HCT116 (cell line): ENCODE data around the gene RNF114. TPM values are rescaled to one million over a fixed set of nuclear protein-coding genes. Genes with fewer than 3 reads are reported as not detected.

ENCODE experiments used
- ATAC-seq: fragments of 200-7000 bp; cut with Tn5 transposase; 2 replicates; pipeline ENCODE4 v1.9.1; 2020; ENCODE audit warnings: mild to moderate bottlenecking, moderate library complexity
- BruUV-seq: library from RNA; stranded (reverse); fragments of 400-500 nt; replicated peaks from 2 replicates; lab custom pipeline; 2021; lab: Mats Ljungman, UMichigan
- CTCF ChIA-PET: fragments of 300-600 bp; sonication (Branson Sonifier 250); formaldehyde crosslinking; loops from one replicate; lab custom pipeline; 2021; ENCODE audit warnings: antibody characterized with exemption; lab: Charles Lee
- POLR2A ChIA-PET: fragments of 300-600, 350-600 bp; sonication (Branson Sonifier 250); formaldehyde crosslinking; loops from one replicate; lab custom pipeline; 2021; ENCODE audit warnings: antibody characterized with exemption; lab: Charles Lee
- RAD21 ChIA-PET, 2 experiments: fragments of 300-600 bp; sonication (Branson Sonifier 250); formaldehyde crosslinking; loops; one replicate each; lab custom pipeline; 2023; ENCODE audit warnings: low total read pairs in 2 of 2; ENCODE audit not compliant: uncharacterized antibody in 2 of 2, unreplicated experiment in 2 of 2, low non-redundant PET in 1 of 2; lab: Charles Lee
- DNase-seq: peaks from one replicate; pipeline ENCODE4 v3.0.0-alpha.2; 2010; ENCODE audit warnings: low read depth, low spot score
- H2AFZ ChIP-seq: fragments of 200-600 bp; shearing (Covaris generic), sonication (generic); 2 replicates; pipeline ENCODE4 v1.6.1; 2017; ENCODE audit warnings: low read depth, mixed run types, mixed read lengths, antibody characterized with exemption, low read length; ENCODE audit not compliant: poor library complexity, severe bottlenecking
- H3K27ac ChIP-seq: 2 replicates; pipeline ENCODE4 v1.5.1; 2012; ENCODE audit warnings: low read depth, low read length
- H3K27me3 ChIP-seq: fragments of 200-600 bp; sonication (generic); 2 replicates; pipeline ENCODE4 v1.6.1; 2016; ENCODE audit warnings: mixed run types, low read length, mixed read lengths; ENCODE audit not compliant: insufficient read depth
- H3K36me3 ChIP-seq, 2 experiments: fragments of 200-500 bp in 1 of 2; fragments of 200-600 bp in 1 of 2; sonication (Bioruptor generic) in 1 of 2; sonication (generic) in 1 of 2; 2 replicates each; pipeline versions ENCODE4 v1.5.1 to v1.6.1; 2014 to 2016; ENCODE audit warnings: low read length in 2 of 2, inconsistent platforms in 1 of 2, mixed read lengths in 1 of 2, mixed run types in 1 of 2; ENCODE audit not compliant: insufficient read depth in 2 of 2, control insufficient read depth in 1 of 2
- H3K4me1 ChIP-seq, 2 experiments: fragments of 200-600 bp in 1 of 2; sonication (generic) in 1 of 2; 2 replicates each; pipeline versions ENCODE4 v1.5.1 to v1.6.1; 2012 to 2017; ENCODE audit warnings: low read length in 2 of 2, inconsistent platforms in 1 of 2, mild to moderate bottlenecking in 1 of 2, mixed read lengths in 1 of 2, mixed run types in 1 of 2, moderate library complexity in 1 of 2; ENCODE audit not compliant: insufficient read depth in 2 of 2, control insufficient read depth in 1 of 2
- H3K4me2 ChIP-seq: fragments of 200-600 bp; sonication (generic); 2 replicates; pipeline ENCODE4 v1.6.1; 2017; ENCODE audit warnings: mixed run types, low read length, mixed read lengths
- H3K4me3 ChIP-seq, 2 experiments: fragments of 200-600 bp in 1 of 2; sonication (generic) in 1 of 2; replicated peaks in 1 of 2; 2 replicates each; pipeline ENCODE4 v1.5.1; 2011 to 2016; ENCODE audit warnings: low read length in 2 of 2, control low read depth in 1 of 2, low read depth in 1 of 2, mild to moderate bottlenecking in 1 of 2, mixed read lengths in 1 of 2, mixed run types in 1 of 2
- H3K79me2 ChIP-seq: fragments of 200-600 bp; sonication (generic); 2 replicates; pipeline ENCODE4 v1.6.1; 2017; ENCODE audit warnings: mild to moderate bottlenecking, mixed run types, low read length, moderate library complexity, mixed read lengths; ENCODE audit not compliant: insufficient read depth
- H3K9ac ChIP-seq: fragments of 200-600 bp; sonication (generic); 2 replicates; pipeline ENCODE4 v1.6.1; 2016; ENCODE audit warnings: low read length, mixed read lengths
- H3K9me2 ChIP-seq: fragments of 200-600 bp; sonication (generic), shearing (Covaris generic); 2 replicates; pipeline ENCODE4 v1.6.1; 2017; ENCODE audit warnings: mixed run types, mild to moderate bottlenecking, moderate library complexity; ENCODE audit not compliant: insufficient read depth
- H3K9me3 ChIP-seq, 2 experiments: fragments of 200-500 bp in 1 of 2; fragments of 200-600 bp in 1 of 2; sonication (Bioruptor generic) in 1 of 2; sonication (generic) in 1 of 2; 2 replicates each; pipeline ENCODE4 v1.6.1; 2014 to 2017; ENCODE audit warnings: low read length in 2 of 2, mixed read lengths in 2 of 2, inconsistent platforms in 1 of 2, low read depth in 1 of 2, mild to moderate bottlenecking in 1 of 2, mixed run types in 1 of 2, moderate library complexity in 1 of 2; ENCODE audit not compliant: control insufficient read depth in 1 of 2, insufficient read depth in 1 of 2
- H4K20me1 ChIP-seq: fragments of 200-600 bp; sonication (generic), shearing (Covaris generic); 2 replicates; pipeline ENCODE4 v1.6.1; 2017; ENCODE audit warnings: mixed run types, mild to moderate bottlenecking, moderate library complexity; ENCODE audit not compliant: insufficient read depth
- CBX3 ChIP-seq: IDR thresholded peaks from 2 replicates; pipeline ENCODE4 v1.6.1; 2012; ENCODE audit warnings: low read depth
- CEBPB ChIP-seq: IDR thresholded peaks from 2 replicates; pipeline ENCODE4 v1.6.1; 2012; ENCODE audit warnings: low read depth
- EGR1 ChIP-seq: IDR thresholded peaks from 2 replicates; pipeline ENCODE4 v1.6.1; 2012; ENCODE audit warnings: low read depth
- EZH2 ChIP-seq: fragments of 200-600 bp; sonication (generic); IDR thresholded peaks from 2 replicates; pipeline ENCODE4 v1.6.1; 2017; ENCODE audit warnings: antibody characterized with exemption, mixed run types
- EZH2phosphoT487 ChIP-seq: fragments of 200-600 bp; IDR thresholded peaks from 2 replicates; pipeline ENCODE4 v1.6.1; 2018; ENCODE audit warnings: antibody characterized with exemption, borderline replicate concordance
- JUND ChIP-seq: IDR thresholded peaks from 2 replicates; pipeline ENCODE4 v1.6.1; 2012
- MAX ChIP-seq: IDR thresholded peaks from 2 replicates; pipeline ENCODE4 v1.6.1; 2012
- POLR2A ChIP-seq: IDR thresholded peaks from 2 replicates; pipeline ENCODE4 v1.7.0; 2011; ENCODE audit warnings: borderline replicate concordance; ENCODE audit not compliant: insufficient read depth, insufficient read length; ENCODE audit errors: extremely low read depth
- POLR2AphosphoS5 ChIP-seq: IDR thresholded peaks from 2 replicates; pipeline ENCODE4 v1.6.1; 2011; ENCODE audit warnings: mild to moderate bottlenecking, low read depth, low read length, moderate library complexity
- RAD21 ChIP-seq: IDR thresholded peaks from 2 replicates; pipeline ENCODE4 v1.6.1; 2012; ENCODE audit warnings: low read depth, mild to moderate bottlenecking
- REST ChIP-seq: IDR thresholded peaks from 2 replicates; pipeline ENCODE4 v1.6.1; 2012; ENCODE audit warnings: low read depth
- SIN3A ChIP-seq: IDR thresholded peaks from 2 replicates; pipeline ENCODE4 v1.6.1; 2012; ENCODE audit warnings: low read depth
- SP1 ChIP-seq: IDR thresholded peaks from 2 replicates; pipeline ENCODE4 v1.6.1; 2012; ENCODE audit warnings: low read depth
- YY1 ChIP-seq: IDR thresholded peaks from 2 replicates; pipeline ENCODE4 v1.6.1; 2011; ENCODE audit warnings: low read length, low read depth, moderate library complexity, mild to moderate bottlenecking; ENCODE audit not compliant: insufficient replicate concordance; ENCODE audit errors: extremely low read depth
- ZBTB33 ChIP-seq: IDR thresholded peaks from 2 replicates; pipeline ENCODE4 v1.6.1; 2011; ENCODE audit warnings: mild to moderate bottlenecking, low read length, moderate library complexity; ENCODE audit not compliant: insufficient replicate concordance; ENCODE audit errors: extremely low read depth
- ZFX ChIP-seq: fragments of 450-650 bp; IDR thresholded peaks from 2 replicates; pipeline ENCODE4 v1.6.1; 2017
- intact Hi-C: fragments of 100-400 bp; cut with micrococcal nuclease; formaldehyde crosslinking; loops from 2 replicates; pipeline ENCODE4 v1.10.0; 2022
- total RNA-seq: library from RNA; stranded (reverse); gene quantifications from one replicate; pipeline ENCODE4 v1.2.1, GENCODE V29; 2021; ENCODE audit not compliant: unreplicated experiment
- TF ChIP-seq, protein P1 (sequence below), 3 experiments: fragments of 200-600 bp in 1 of 3; sonication (generic) in 1 of 3; IDR thresholded peaks in 2 of 3; conservative IDR thresholded peaks in 1 of 3; 2 replicates each; pipeline ENCODE4 v1.5.1; 2012 to 2017; ENCODE audit warnings: low read depth in 2 of 3, low read length in 2 of 3, antibody characterized with exemption in 1 of 3, borderline replicate concordance in 1 of 3, control low read depth in 1 of 3, mild to moderate bottlenecking in 1 of 3, mixed read lengths in 1 of 3, mixed run types in 1 of 3, moderate library complexity in 1 of 3; ENCODE audit not compliant: insufficient read depth in 1 of 3
- TF ChIP-seq, protein P2 (sequence below): IDR thresholded peaks from 2 replicates; pipeline ENCODE4 v1.6.1; 2012

Gene RNF114
- total RNA-seq, 1 experiment from 2014 or later = 66.8 TPM

GRCh38 chr20:49982346-49983122 lies 46.3 kb downstream of the RNF114 start, which contains the start of gene SNAI1:
SNAI1 (plus strand) TSS chr20:49982980; CDS start chr20:49983060, 80 bp downstream.
- H3K9me2 ChIP-seq = no peaks in the 10 kb centered on the region
- TF ChIP-seq MAX (peak; percentile 92), EGR1 (peak; percentile 97), ZBTB33 (no peak), RAD21 (peak; percentile 41), CEBPB (no peak), POLR2AphosphoS5 (peak; percentile 97), SIN3A (peak; percentile 95; the same call in 1 of the 2 replicates), ZFX (peak; percentile 50; the same call in 1 of the 2 replicates), CBX3 (0 out of 2 replicates have a peak, but pooled peaks have one; percentile 15), EZH2phosphoT487 (no peak), SP1 (peak; percentile 50), POLR2A (peak; percentile 99), YY1 (no peak), JUND (no peak), REST (no peak), EZH2 (no peak)
- TF ChIP-seq, protein P1, sequence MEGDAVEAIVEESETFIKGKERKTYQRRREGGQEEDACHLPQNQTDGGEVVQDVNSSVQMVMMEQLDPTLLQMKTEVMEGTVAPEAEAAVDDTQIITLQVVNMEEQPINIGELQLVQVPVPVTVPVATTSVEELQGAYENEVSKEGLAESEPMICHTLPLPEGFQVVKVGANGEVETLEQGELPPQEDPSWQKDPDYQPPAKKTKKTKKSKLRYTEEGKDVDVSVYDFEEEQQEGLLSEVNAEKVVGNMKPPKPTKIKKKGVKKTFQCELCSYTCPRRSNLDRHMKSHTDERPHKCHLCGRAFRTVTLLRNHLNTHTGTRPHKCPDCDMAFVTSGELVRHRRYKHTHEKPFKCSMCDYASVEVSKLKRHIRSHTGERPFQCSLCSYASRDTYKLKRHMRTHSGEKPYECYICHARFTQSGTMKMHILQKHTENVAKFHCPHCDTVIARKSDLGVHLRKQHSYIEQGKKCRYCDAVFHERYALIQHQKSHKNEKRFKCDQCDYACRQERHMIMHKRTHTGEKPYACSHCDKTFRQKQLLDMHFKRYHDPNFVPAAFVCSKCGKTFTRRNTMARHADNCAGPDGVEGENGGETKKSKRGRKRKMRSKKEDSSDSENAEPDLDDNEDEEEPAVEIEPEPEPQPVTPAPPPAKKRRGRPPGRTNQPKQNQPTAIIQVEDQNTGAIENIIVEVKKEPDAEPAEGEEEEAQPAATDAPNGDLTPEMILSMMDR (IDR thresholded peaks at IDR 0.05 in 2 of 3, conservative IDR thresholded peaks at IDR 0.05 in 1 of 3; ENCODE audit: borderline replicate concordance in 1 of 3, insufficient read depth in 1 of 3, low read depth in 2 of 3, low read length in 2 of 3) = peak; percentile 35 to 62 (median 56); a peak in 5 of 6 replicates
- TF ChIP-seq, protein P2, sequence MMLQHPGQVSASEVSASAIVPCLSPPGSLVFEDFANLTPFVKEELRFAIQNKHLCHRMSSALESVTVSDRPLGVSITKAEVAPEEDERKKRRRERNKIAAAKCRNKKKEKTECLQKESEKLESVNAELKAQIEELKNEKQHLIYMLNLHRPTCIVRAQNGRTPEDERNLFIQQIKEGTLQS = no peak

More at GRCh38 chr20:49982346-49983122, 46.3 kb downstream of the RNF114 start, which contains the start of gene SNAI1:
- H3K4me1 ChIP-seq = peaks cover 12 to 62% of the 10 kb centered on the region in 2 experiments
- DNase-seq = peak; percentile 66
- H3K4me2 ChIP-seq = peak within 1 kb of the TSS; percentile 100
- H3K4me3 ChIP-seq = peak within 1 kb of the TSS; percentile 69 to 100
- H3K9me3 ChIP-seq = no peaks in the 10 kb centered on the region
- H3K9ac ChIP-seq = peak within 1 kb of the TSS; percentile 100
- H3K27me3 ChIP-seq = no peaks in the 10 kb centered on the region
- no peaks in the 10 kb centered on the region for H4K20me1 ChIP-seq
- H2AFZ ChIP-seq = no peak within 1 kb of the TSS
- intact Hi-C loops = loop anchor here (5.0 kb wide), 1 partner anchor 185 kb away; no protein-coding TSS in a partner anchor
- peak; percentile 83 for ATAC-seq
- CTCF ChIA-PET = interaction anchor here (6.9 kb wide), 1 partner anchor 88 kb away, joined by 128 read pairs; no protein-coding TSS in a partner anchor
- H3K27ac ChIP-seq = peak within 1 kb of the TSS; percentile 86
- RAD21 ChIA-PET = interaction anchor here in 1 of 2 experiments (1.1 kb wide), 1 partner anchor 89 kb away, joined by 4 read pairs; no protein-coding TSS in a partner anchor
- no TSS peak for BruUV-seq
- POLR2A ChIA-PET = interaction anchor here (0.7 to 1.5 kb wide), 2 partner anchors 88 kb away, joined by 3 to 7 read pairs; no protein-coding TSS in a partner anchor
- H3K79me2 ChIP-seq = peaks cover 47% of the 10 kb centered on the region
- H3K36me3 ChIP-seq = peaks cover 14 to 38% of the 10 kb centered on the region in 2 experiments
